Measurements from ENCODE around the gene BPIFB3. TPM values are rescaled to one million over a fixed set of nuclear protein-coding genes. Genes with fewer than 3 reads are reported as not detected.

BPIFB3 gene
- total RNA-seq, 1 experiment from 2014 or later: not detected

DNA sequence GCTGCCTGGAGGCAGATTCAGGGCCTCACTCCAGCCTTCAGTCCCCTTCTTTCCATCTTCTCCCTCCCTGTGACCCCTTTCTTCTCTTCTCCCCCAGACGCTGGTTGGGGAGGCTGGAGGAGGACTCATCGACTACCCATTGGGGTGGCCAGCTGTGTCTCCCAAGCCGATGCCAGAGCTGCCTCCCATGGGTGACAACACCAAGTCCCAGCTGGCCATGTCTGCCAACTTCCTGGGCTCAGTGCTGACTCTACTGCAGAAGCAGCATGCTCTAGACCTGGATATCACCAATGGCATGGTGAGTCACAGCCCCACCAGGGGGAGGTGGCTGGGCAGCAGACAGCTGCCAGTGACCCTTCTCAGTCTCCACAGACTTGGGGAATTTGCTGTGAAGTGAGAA lies 38.7 kb downstream of the BPIFB3 start:
- H3K27me3 ChIP-seq (ENCODE audit: control insufficient read depth, insufficient read depth, low read length): no peaks in the 10 kb centered on the region
- DNase-seq (ENCODE audit: low read depth, low spot score) (no peak), ATAC-seq (no peak)
- no peaks in the 10 kb centered on the region for H3K9me3 ChIP-seq (ENCODE audit: control insufficient read depth, insufficient read depth, low read depth, low read length)
- no peaks in the 10 kb centered on the region for H3K36me3 ChIP-seq (ENCODE audit: control insufficient read depth, insufficient read depth, low read length)
- H3K4me1 ChIP-seq (ENCODE audit: control insufficient read depth, insufficient read depth, low read length): no peaks in the 10 kb centered on the region
- ChIA-PET POLR2A (no interaction called here), CTCF (no interaction called here)
- H3K4me3 ChIP-seq (ENCODE audit: low read depth in 2 of 2, low read length in 2 of 2): no peak overlapping the region
- BruUV-seq (replicated peaks): no TSS peak
- intact Hi-C loops (cut with micrococcal nuclease; ENCODE audit: unreplicated experiment) (no loop called here), in situ Hi-C loops (cut with HindIII; ENCODE audit: low pct_unique_long_range_greater_than_20kb, low sequenced_read_pairs) (no loop called here)
- TF ChIP-seq, protein P1, sequence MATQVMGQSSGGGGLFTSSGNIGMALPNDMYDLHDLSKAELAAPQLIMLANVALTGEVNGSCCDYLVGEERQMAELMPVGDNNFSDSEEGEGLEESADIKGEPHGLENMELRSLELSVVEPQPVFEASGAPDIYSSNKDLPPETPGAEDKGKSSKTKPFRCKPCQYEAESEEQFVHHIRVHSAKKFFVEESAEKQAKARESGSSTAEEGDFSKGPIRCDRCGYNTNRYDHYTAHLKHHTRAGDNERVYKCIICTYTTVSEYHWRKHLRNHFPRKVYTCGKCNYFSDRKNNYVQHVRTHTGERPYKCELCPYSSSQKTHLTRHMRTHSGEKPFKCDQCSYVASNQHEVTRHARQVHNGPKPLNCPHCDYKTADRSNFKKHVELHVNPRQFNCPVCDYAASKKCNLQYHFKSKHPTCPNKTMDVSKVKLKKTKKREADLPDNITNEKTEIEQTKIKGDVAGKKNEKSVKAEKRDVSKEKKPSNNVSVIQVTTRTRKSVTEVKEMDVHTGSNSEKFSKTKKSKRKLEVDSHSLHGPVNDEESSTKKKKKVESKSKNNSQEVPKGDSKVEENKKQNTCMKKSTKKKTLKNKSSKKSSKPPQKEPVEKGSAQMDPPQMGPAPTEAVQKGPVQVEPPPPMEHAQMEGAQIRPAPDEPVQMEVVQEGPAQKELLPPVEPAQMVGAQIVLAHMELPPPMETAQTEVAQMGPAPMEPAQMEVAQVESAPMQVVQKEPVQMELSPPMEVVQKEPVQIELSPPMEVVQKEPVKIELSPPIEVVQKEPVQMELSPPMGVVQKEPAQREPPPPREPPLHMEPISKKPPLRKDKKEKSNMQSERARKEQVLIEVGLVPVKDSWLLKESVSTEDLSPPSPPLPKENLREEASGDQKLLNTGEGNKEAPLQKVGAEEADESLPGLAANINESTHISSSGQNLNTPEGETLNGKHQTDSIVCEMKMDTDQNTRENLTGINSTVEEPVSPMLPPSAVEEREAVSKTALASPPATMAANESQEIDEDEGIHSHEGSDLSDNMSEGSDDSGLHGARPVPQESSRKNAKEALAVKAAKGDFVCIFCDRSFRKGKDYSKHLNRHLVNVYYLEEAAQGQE (IDR thresholded peaks at IDR 0.05; ENCODE audit: insufficient read depth in 1 of 2, low read depth in 2 of 2, low read length in 1 of 2): no peak
- TF ChIP-seq TCF7L2 (IDR thresholded peaks at IDR 0.05; ENCODE audit: low read depth, low read length): no peak
- TF ChIP-seq, protein P2, sequence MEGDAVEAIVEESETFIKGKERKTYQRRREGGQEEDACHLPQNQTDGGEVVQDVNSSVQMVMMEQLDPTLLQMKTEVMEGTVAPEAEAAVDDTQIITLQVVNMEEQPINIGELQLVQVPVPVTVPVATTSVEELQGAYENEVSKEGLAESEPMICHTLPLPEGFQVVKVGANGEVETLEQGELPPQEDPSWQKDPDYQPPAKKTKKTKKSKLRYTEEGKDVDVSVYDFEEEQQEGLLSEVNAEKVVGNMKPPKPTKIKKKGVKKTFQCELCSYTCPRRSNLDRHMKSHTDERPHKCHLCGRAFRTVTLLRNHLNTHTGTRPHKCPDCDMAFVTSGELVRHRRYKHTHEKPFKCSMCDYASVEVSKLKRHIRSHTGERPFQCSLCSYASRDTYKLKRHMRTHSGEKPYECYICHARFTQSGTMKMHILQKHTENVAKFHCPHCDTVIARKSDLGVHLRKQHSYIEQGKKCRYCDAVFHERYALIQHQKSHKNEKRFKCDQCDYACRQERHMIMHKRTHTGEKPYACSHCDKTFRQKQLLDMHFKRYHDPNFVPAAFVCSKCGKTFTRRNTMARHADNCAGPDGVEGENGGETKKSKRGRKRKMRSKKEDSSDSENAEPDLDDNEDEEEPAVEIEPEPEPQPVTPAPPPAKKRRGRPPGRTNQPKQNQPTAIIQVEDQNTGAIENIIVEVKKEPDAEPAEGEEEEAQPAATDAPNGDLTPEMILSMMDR (IDR thresholded peaks at IDR 0.05): no peak
- TF ChIP-seq SIN3A (IDR thresholded peaks at IDR 0.05; ENCODE audit: borderline replicate concordance, insufficient read depth, low read depth, low read length): no peak
- TF ChIP-seq POLR2AphosphoS5 (IDR thresholded peaks at IDR 0.05; ENCODE audit: low read depth, low read length): no peak
- H3K27ac ChIP-seq (ENCODE audit: low read length): no peak overlapping the region

DNA sequence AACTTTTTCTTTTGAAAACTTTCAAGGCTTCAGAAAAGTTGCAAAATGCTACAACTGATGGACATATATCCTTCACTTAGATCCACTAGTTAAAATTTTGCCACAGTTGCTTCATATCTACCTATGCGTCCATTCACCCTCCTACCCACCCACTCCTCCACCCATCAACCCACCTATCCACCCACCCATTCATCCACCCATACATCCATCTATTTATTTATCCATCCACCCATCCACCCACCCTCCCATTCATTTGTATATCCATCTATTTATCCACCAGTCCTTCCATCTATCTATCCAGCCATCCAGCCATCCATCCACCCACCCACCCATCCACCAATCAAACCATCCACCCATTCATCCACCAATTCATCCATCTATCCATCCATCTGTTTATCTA lies 39.4 kb downstream of the BPIFB3 start:
- ChIA-PET POLR2A (no interaction called here), CTCF (no interaction called here)
- Histone ChIP-seq H3K4me3 (ENCODE audit: low read depth in 2 of 2, low read length in 2 of 2) (no peak overlapping the region), H3K4me1 (ENCODE audit: control insufficient read depth, insufficient read depth, low read length) (no peaks in the 10 kb centered on the region), H3K9me3 (ENCODE audit: control insufficient read depth, insufficient read depth, low read depth, low read length) (no peaks in the 10 kb centered on the region), H3K27ac (ENCODE audit: low read length) (no peak overlapping the region), H3K36me3 (ENCODE audit: control insufficient read depth, insufficient read depth, low read length) (no peaks in the 10 kb centered on the region), H3K27me3 (ENCODE audit: control insufficient read depth, insufficient read depth, low read length) (no peaks in the 10 kb centered on the region)
- TF ChIP-seq POLR2AphosphoS5 (IDR thresholded peaks at IDR 0.05; ENCODE audit: low read depth, low read length) (no peak), SIN3A (IDR thresholded peaks at IDR 0.05; ENCODE audit: borderline replicate concordance, insufficient read depth, low read depth, low read length) (no peak)
- TF ChIP-seq, protein P1 (IDR thresholded peaks at IDR 0.05; ENCODE audit: insufficient read depth in 1 of 2, low read depth in 2 of 2, low read length in 1 of 2): no peak
- intact Hi-C loops (cut with micrococcal nuclease; ENCODE audit: unreplicated experiment) (no loop called here), in situ Hi-C loops (cut with HindIII; ENCODE audit: low pct_unique_long_range_greater_than_20kb, low sequenced_read_pairs) (no loop called here)
- no peak for DNase-seq (ENCODE audit: low read depth, low spot score)
- no TSS peak for BruUV-seq (replicated peaks)
- ATAC-seq: no peak

All from Panc1 (cell line).